A673 (cell line): ENCODE data around the gene HUS1. TPM values are rescaled to one million over a fixed set of nuclear protein-coding genes. Genes with fewer than 3 reads are reported as not detected.
A peak's percentile ranks its signal among the peaks of the same experiment; 100 is the strongest.
"Not testable (repeated sequence)": the region's sequence is repeated elsewhere in the genome, so short reads cannot be mapped to it uniquely, and the experiment has no call there.

ENCODE experiments used
- BruUV-seq: library from RNA; stranded (reverse); fragments of 400-500 nt; replicated peaks from 2 replicates; lab custom pipeline; 2021; lab: Mats Ljungman, UMichigan
- CTCF ChIA-PET: fragments of 300-600 bp; sonication (Branson Sonifier 250); formaldehyde crosslinking; loops from one replicate; lab custom pipeline; 2022; ENCODE audit warnings: antibody characterized with exemption; lab: Charles Lee
- POLR2A ChIA-PET: fragments of 300-600 bp; sonication (Branson Sonifier 250); formaldehyde crosslinking; loops from one replicate; lab custom pipeline; 2022; ENCODE audit warnings: antibody characterized with exemption; ENCODE audit not compliant: low non-redundant PET; lab: Charles Lee
- DNase-seq: peaks from one replicate; pipeline ENCODE4 v3.0.0-alpha.2; 2015; ENCODE audit warnings: low spot score
- H3K27ac ChIP-seq: fragments of 200-600 bp; sonication (generic); 2 replicates; pipeline ENCODE4 v1.5.1; 2016; ENCODE audit warnings: mixed run types, low read depth, mild to moderate bottlenecking, mixed read lengths, antibody characterized with exemption, low read length; ENCODE audit not compliant: poor library complexity, severe bottlenecking
- H3K27me3 ChIP-seq: fragments of 200-600 bp; sonication (generic); replicated peaks from 2 replicates; pipeline ENCODE4 v1.6.1; 2017; ENCODE audit warnings: mixed run types, low read depth, mild to moderate bottlenecking, mixed read lengths, antibody characterized with exemption, low read length; ENCODE audit not compliant: insufficient read depth, poor library complexity
- H3K36me3 ChIP-seq: fragments of 200-600 bp; sonication (generic); 2 replicates; pipeline ENCODE4 v1.6.1; 2016; ENCODE audit warnings: mixed run types, mild to moderate bottlenecking, mixed read lengths, antibody characterized with exemption, low read length; ENCODE audit not compliant: insufficient read depth, poor library complexity, severe bottlenecking
- H3K4me1 ChIP-seq: fragments of 200-600 bp; sonication (generic); 2 replicates; pipeline ENCODE4 v1.6.1; 2017; ENCODE audit warnings: mixed run types, mild to moderate bottlenecking, mixed read lengths, antibody characterized with exemption, low read length; ENCODE audit not compliant: insufficient read depth, poor library complexity, severe bottlenecking
- H3K4me3 ChIP-seq: fragments of 200-600 bp; sonication (generic); 2 replicates; pipeline ENCODE4 v1.5.1; 2016; ENCODE audit warnings: low read depth, mixed run types, mild to moderate bottlenecking, mixed read lengths, low read length; ENCODE audit not compliant: poor library complexity, severe bottlenecking
- H3K9me3 ChIP-seq: fragments of 200-600 bp; sonication (generic); 2 replicates; pipeline ENCODE4 v1.6.1; 2016; ENCODE audit warnings: mixed run types, low read depth, mild to moderate bottlenecking, mixed read lengths, antibody characterized with exemption, low read length; ENCODE audit not compliant: poor library complexity, severe bottlenecking
- CTCF ChIP-seq: fragments of 300-800, 200-600 bp; sonication (generic); conservative IDR thresholded peaks from 2 replicates; pipeline ENCODE4 v1.5.1; 2017; ENCODE audit warnings: low read depth, mild to moderate bottlenecking, antibody characterized with exemption, low read length, moderate library complexity, mixed read lengths
- EZH2 ChIP-seq: fragments of 200-600 bp; sonication (generic); IDR thresholded peaks from 2 replicates; pipeline ENCODE4 v1.6.1; 2017; ENCODE audit warnings: borderline replicate concordance, low read depth, mild to moderate bottlenecking, mixed read lengths, antibody characterized with exemption, low read length; ENCODE audit not compliant: poor library complexity, severe bottlenecking
- intact Hi-C: fragments of 100-400 bp; cut with micrococcal nuclease; formaldehyde crosslinking; loops from one replicate; pipeline ENCODE4 v1.10.0; 2022; ENCODE audit not compliant: unreplicated experiment
- total RNA-seq: library from RNA; stranded (reverse); gene quantifications from 2 replicates; pipeline ENCODE4 v1.2.3, GENCODE V29; 2021

The HUS1 gene
- total RNA-seq, 1 experiment from 2014 or later: 53.3 TPM

- H3K4me1 ChIP-seq: no peaks in the 10 kb centered on the region
- intact Hi-C loops: no loop called here
- H3K36me3 ChIP-seq: no peaks in the 10 kb centered on the region
- peak; percentile 54 for TF ChIP-seq CTCF
- no peak for TF ChIP-seq EZH2
- DNase-seq: no peak
- H3K27me3 ChIP-seq: no peaks in the 10 kb centered on the region
- no TSS peak for BruUV-seq
- ChIA-PET CTCF (interaction anchor here (2.1 kb wide), 1 partner anchor 122 kb away, joined by 6 read pairs; no protein-coding TSS in a partner anchor), POLR2A (no interaction called here)
- H3K9me3 ChIP-seq: no peaks in the 10 kb centered on the region
- H3K27ac ChIP-seq: no peak overlapping the region
- H3K4me3 ChIP-seq: no peak overlapping the region
Observed at GRCh38 chr7:47988496-47989386, 9.3 kb upstream of the HUS1 start.

DNA sequence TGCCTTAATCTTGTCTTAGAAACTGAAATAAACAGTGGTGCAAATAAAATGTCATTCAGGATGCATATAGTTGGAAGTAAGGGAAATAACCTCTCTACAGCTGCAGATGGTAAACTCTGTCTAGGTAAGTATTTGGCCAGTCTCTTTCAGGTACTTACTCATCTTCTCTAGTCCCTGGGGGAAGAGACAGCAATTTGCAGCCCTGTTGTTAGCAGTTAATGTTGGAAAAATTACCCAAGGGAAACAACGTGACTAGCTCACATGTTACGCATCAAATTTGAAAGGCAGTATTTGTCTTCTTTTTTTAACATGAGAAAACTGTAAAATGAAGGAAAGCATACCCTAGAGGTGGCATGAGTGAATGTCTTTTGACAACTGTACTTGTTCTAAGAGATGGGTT lies 3.2 kb upstream of the HUS1 start:
- peaks cover 17% of the 10 kb centered on the region for H3K4me1 ChIP-seq
- H3K4me3 ChIP-seq: no peak overlapping the region
- H3K36me3 ChIP-seq: peaks cover 7% of the 10 kb centered on the region
- no peak for TF ChIP-seq EZH2
- no peak for TF ChIP-seq CTCF
- no peaks in the 10 kb centered on the region for H3K9me3 ChIP-seq
- BruUV-seq: no TSS peak
- H3K27me3 ChIP-seq: no peaks in the 10 kb centered on the region
- intact Hi-C loops: no loop called here
- peak; percentile 37 for DNase-seq
- POLR2A ChIA-PET: no interaction called here
- CTCF ChIA-PET: interaction anchor here (1.3 kb wide), 1 partner anchor 9 kb away, joined by 5 read pairs; no protein-coding TSS in a partner anchor
- peak overlapping the region; percentile 14 for H3K27ac ChIP-seq

DNA sequence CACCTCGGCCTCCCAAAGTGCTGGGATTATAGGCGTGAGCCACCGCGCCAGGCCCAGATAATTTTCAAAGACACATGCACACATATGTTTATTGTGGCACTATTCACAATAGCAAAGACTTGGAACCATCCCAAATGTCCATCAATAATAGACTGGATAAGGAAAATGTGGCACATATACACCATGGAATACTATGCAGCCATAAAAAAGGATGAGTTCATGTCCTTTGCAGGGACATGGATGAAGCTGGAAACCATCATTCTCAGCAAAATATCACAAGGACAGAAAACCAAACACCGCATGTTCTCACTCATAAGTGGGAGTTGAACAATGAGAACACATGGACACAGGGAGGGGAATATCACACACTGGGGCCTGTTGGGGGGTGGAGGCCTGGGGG lies 1.2 kb upstream of the HUS1 start:
- H3K27ac ChIP-seq, BruUV-seq, H3K27me3 ChIP-seq, DNase-seq, POLR2A ChIA-PET, H3K9me3 ChIP-seq, CTCF ChIA-PET, intact Hi-C loops, H3K4me3 ChIP-seq: not testable (repeated sequence)
- Histone ChIP-seq H3K36me3 (peaks cover 26% of the 10 kb centered on the region), H3K4me1 (peaks cover 17% of the 10 kb centered on the region)
